ENCODE measurements around the gene MRPL32.

GRCh38 chr7:42925630-42926029 lies 6.5 kb upstream of the MRPL32 start:
- TF ChIP-seq CTCF (IDR thresholded peaks at IDR 0.05) (no peak), RFX5 (IDR thresholded peaks at IDR 0.05) (no peak), CBX2 (IDR thresholded peaks at IDR 0.05; ENCODE audit: borderline replicate concordance, low read depth) (no peak), CEBPB (IDR thresholded peaks at IDR 0.05) (no peak), MAZ (IDR thresholded peaks at IDR 0.05; ENCODE audit: borderline replicate concordance, low read depth, low read length) (no peak), EP300 (IDR thresholded peaks at IDR 0.05) (no peak), REST (IDR thresholded peaks at IDR 0.05) (no peak), CHD4 (IDR thresholded peaks at IDR 0.05; ENCODE audit: borderline replicate concordance) (no peak), NFE2L2 (conservative IDR thresholded peaks at IDR 0.05; ENCODE audit: low read length) (no peak), POLR2A (IDR thresholded peaks at IDR 0.05; ENCODE audit: low read length) (no peak)
